ENCODE results near the gene LECT2.

Gene LECT2

DNA sequence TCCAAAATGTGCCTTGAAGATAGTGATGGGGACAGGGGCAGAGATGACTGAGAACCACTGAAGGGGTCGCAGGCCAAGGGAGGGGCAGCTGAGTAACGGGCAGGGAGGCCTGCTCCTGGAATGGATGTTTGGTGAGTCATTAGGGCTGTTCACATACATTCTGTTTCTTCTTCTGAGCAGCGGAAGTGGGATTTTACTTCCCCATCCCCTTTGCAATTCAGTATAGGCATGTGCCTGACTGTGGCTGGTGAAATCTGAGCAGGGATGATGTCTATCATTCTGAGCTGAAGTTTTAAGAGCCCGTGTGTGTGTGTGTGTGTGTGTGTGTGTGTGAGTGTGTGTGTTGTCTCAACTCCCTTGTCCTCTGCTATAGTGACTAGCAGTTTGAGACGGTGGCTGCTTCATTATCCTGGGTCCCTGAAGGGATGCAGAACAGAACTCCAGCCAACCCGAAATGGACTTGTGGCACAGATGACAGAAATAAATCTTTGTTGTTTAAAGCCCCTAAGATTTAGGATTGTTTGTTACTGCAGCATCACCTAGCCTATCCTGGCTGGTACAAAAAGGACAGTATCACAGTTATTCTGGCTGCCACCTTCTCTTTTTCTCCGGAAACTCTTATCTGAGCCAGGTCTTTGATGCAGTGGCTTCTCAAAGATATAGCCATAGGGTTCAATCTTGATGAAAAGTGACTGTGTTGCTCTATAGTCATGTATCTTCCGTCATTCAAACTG lies 44.8 kb upstream of the LECT2 start:
- H3K18ac ChIP-seq (ENCODE audit: low read length) = no peak overlapping the region
- no peaks in the 10 kb centered on the region for H3K79me2 ChIP-seq (ENCODE audit: control insufficient read depth, insufficient read depth, low read length)

GRCh38 chr5:135998889-135999288 lies 44.1 kb upstream of the LECT2 start:
- no peaks in the 10 kb centered on the region for H3K79me1 ChIP-seq (ENCODE audit: low read length)
- H3K4ac ChIP-seq (ENCODE audit: low read depth, low read length) = no peak overlapping the region
- H3K4me3 ChIP-seq (ENCODE audit: low read length) = no peak overlapping the region
- no peak overlapping the region for H3K18ac ChIP-seq (ENCODE audit: low read length)
- no peak overlapping the region for H4K8ac ChIP-seq (ENCODE audit: low read depth, low read length)
- no peak overlapping the region for H3K4me2 ChIP-seq (ENCODE audit: low read length)
- H3K27me3 ChIP-seq (ENCODE audit: insufficient read depth, low read length, poor library complexity) = no peaks in the 10 kb centered on the region
- no peaks in the 10 kb centered on the region for H3K4me1 ChIP-seq (ENCODE audit: control insufficient read depth, low read depth, low read length)
- H2BK15ac ChIP-seq (replicated peaks; ENCODE audit: low read depth) = no peak overlapping the region
- H3K79me2 ChIP-seq (ENCODE audit: control insufficient read depth, insufficient read depth, low read length) = no peaks in the 10 kb centered on the region
- H3K36me3 ChIP-seq (ENCODE audit: control insufficient read depth, insufficient read depth, low read length) = no peaks in the 10 kb centered on the region
- no peak overlapping the region for H3K27ac ChIP-seq (ENCODE audit: low read depth, low read length)
- H3K23ac ChIP-seq (ENCODE audit: low read length) = no peak overlapping the region
- H3K9ac ChIP-seq (ENCODE audit: low read length) = no peak overlapping the region
- no peak overlapping the region for H2BK5ac ChIP-seq (ENCODE audit: low read length)
- no peak overlapping the region for H3K56ac ChIP-seq (ENCODE audit: low read length)
- no peak overlapping the region for H4K5ac ChIP-seq (ENCODE audit: low read length)
- DNase-seq = no peak
- no CpG with 5 or more reads among the region's 6 CpGs for WGBS (ENCODE audit: extremely low coverage, insufficient coverage, low lambda C conversion rate)
- H2AK5ac ChIP-seq (ENCODE audit: low read length) = no peak overlapping the region
- no peak overlapping the region for H2BK120ac ChIP-seq (ENCODE audit: low read depth, low read length)

More for the DNA sequence above, 44.8 kb upstream of the LECT2 start:
- DNase-seq = peak; percentile 37
- no peak overlapping the region for H2BK5ac ChIP-seq (ENCODE audit: low read length)
- no peak overlapping the region for H2AK5ac ChIP-seq (ENCODE audit: low read length)
- no peak overlapping the region for H3K4me2 ChIP-seq (ENCODE audit: low read length)
- no peak overlapping the region for H2BK120ac ChIP-seq (ENCODE audit: low read depth, low read length)
- H3K56ac ChIP-seq (ENCODE audit: low read length) = no peak overlapping the region
- no peak overlapping the region for H4K5ac ChIP-seq (ENCODE audit: low read length)
- H3K9ac ChIP-seq (ENCODE audit: low read length) = no peak overlapping the region
- H3K36me3 ChIP-seq (ENCODE audit: control insufficient read depth, insufficient read depth, low read length) = no peaks in the 10 kb centered on the region
- H2BK15ac ChIP-seq (replicated peaks; ENCODE audit: low read depth) = no peak overlapping the region
- no peaks in the 10 kb centered on the region for H3K79me1 ChIP-seq (ENCODE audit: low read length)
- no peak overlapping the region for H4K8ac ChIP-seq (ENCODE audit: low read depth, low read length)
- no peaks in the 10 kb centered on the region for H3K4me1 ChIP-seq (ENCODE audit: control insufficient read depth, low read depth, low read length)
- H3K27ac ChIP-seq (ENCODE audit: low read depth, low read length) = no peak overlapping the region
- H3K27me3 ChIP-seq (ENCODE audit: insufficient read depth, low read length, poor library complexity) = no peaks in the 10 kb centered on the region
- H3K4ac ChIP-seq (ENCODE audit: low read depth, low read length) = no peak overlapping the region
- H3K23ac ChIP-seq (ENCODE audit: low read length) = no peak overlapping the region
- H3K4me3 ChIP-seq (ENCODE audit: low read length) = no peak overlapping the region
- WGBS (ENCODE audit: extremely low coverage, insufficient coverage, low lambda C conversion rate) = no CpG with 5 or more reads among the region's 8 CpGs

GRCh38 chr5:135997673-135998335 lies 43.0 kb upstream of the LECT2 start:
- no CpG with 5 or more reads among the region's 8 CpGs for WGBS (ENCODE audit: extremely low coverage, insufficient coverage, low lambda C conversion rate)
- H2BK120ac ChIP-seq (ENCODE audit: low read depth, low read length) = no peak overlapping the region
- no peaks in the 10 kb centered on the region for H3K27me3 ChIP-seq (ENCODE audit: insufficient read depth, low read length, poor library complexity)
- H3K79me2 ChIP-seq (ENCODE audit: control insufficient read depth, insufficient read depth, low read length) = no peaks in the 10 kb centered on the region
- H3K18ac ChIP-seq (ENCODE audit: low read length) = no peak overlapping the region
- no peak overlapping the region for H3K4me3 ChIP-seq (ENCODE audit: low read length)
- H3K4me1 ChIP-seq (ENCODE audit: control insufficient read depth, low read depth, low read length) = no peaks in the 10 kb centered on the region
- H3K4me2 ChIP-seq (ENCODE audit: low read length) = no peak overlapping the region
- no peak overlapping the region for H2BK5ac ChIP-seq (ENCODE audit: low read length)
- H4K5ac ChIP-seq (ENCODE audit: low read length) = no peak overlapping the region
- no peak overlapping the region for H3K56ac ChIP-seq (ENCODE audit: low read length)
- H3K36me3 ChIP-seq (ENCODE audit: control insufficient read depth, insufficient read depth, low read length) = no peaks in the 10 kb centered on the region
- H2BK15ac ChIP-seq (replicated peaks; ENCODE audit: low read depth) = no peak overlapping the region
- H3K9ac ChIP-seq (ENCODE audit: low read length) = no peak overlapping the region
- H3K4ac ChIP-seq (ENCODE audit: low read depth, low read length) = no peak overlapping the region
- no peak overlapping the region for H3K23ac ChIP-seq (ENCODE audit: low read length)
- H4K8ac ChIP-seq (ENCODE audit: low read depth, low read length) = no peak overlapping the region
- H3K27ac ChIP-seq (ENCODE audit: low read depth, low read length) = no peak overlapping the region
- no peaks in the 10 kb centered on the region for H3K79me1 ChIP-seq (ENCODE audit: low read length)
- DNase-seq = peak; percentile 53
- no peak overlapping the region for H2AK5ac ChIP-seq (ENCODE audit: low read length)

- H3K18ac ChIP-seq (ENCODE audit: low read length) = no peak overlapping the region
- H3K4me3 ChIP-seq (ENCODE audit: low read length) = no peak overlapping the region
- no peak overlapping the region for H4K8ac ChIP-seq (ENCODE audit: low read depth, low read length)
- H3K9ac ChIP-seq (ENCODE audit: low read length) = no peak overlapping the region
- H3K4ac ChIP-seq (ENCODE audit: low read depth, low read length) = no peak overlapping the region
- WGBS (ENCODE audit: extremely low coverage, insufficient coverage, low lambda C conversion rate) = no CpG with 5 or more reads among the region's 2 CpGs
- no peak for DNase-seq
- H2BK15ac ChIP-seq (replicated peaks; ENCODE audit: low read depth) = no peak overlapping the region
- no peak overlapping the region for H2BK120ac ChIP-seq (ENCODE audit: low read depth, low read length)
- no peaks in the 10 kb centered on the region for H3K27me3 ChIP-seq (ENCODE audit: insufficient read depth, low read length, poor library complexity)
- H3K79me2 ChIP-seq (ENCODE audit: control insufficient read depth, insufficient read depth, low read length) = no peaks in the 10 kb centered on the region
- H2AK5ac ChIP-seq (ENCODE audit: low read length) = no peak overlapping the region
- no peaks in the 10 kb centered on the region for H3K79me1 ChIP-seq (ENCODE audit: low read length)
- H3K56ac ChIP-seq (ENCODE audit: low read length) = no peak overlapping the region
- H3K27ac ChIP-seq (ENCODE audit: low read depth, low read length) = no peak overlapping the region
- H4K5ac ChIP-seq (ENCODE audit: low read length) = no peak overlapping the region
- no peaks in the 10 kb centered on the region for H3K36me3 ChIP-seq (ENCODE audit: control insufficient read depth, insufficient read depth, low read length)
- H3K4me1 ChIP-seq (ENCODE audit: control insufficient read depth, low read depth, low read length) = no peaks in the 10 kb centered on the region
- no peak overlapping the region for H2BK5ac ChIP-seq (ENCODE audit: low read length)
- no peak overlapping the region for H3K4me2 ChIP-seq (ENCODE audit: low read length)
- H3K23ac ChIP-seq (ENCODE audit: low read length) = peak overlapping the region; percentile 53
These were observed 41.8 kb upstream of the LECT2 start for GRCh38 chr5:135996611-135997010.

DNA sequence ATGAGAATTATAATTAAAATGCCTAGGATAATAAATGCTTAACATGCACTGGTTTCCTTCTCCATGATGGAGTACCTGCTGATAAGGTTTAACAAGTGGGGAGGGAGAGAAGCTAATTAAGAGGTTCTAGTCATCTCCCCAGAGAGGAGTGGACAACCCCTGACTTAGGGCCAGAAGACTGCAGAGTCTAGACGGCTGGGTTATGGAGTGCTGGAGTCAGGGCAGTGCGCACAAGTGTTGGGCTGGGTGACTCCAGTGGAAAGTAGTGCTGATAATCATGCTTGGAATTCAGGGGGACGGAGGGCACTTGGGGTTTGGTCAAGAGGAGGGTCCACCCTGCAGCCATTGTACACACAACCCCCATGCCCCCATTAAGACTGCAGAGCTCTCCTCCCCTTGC lies 41.2 kb upstream of the LECT2 start:
- H2AK5ac ChIP-seq (ENCODE audit: low read length) = no peak overlapping the region
- H3K36me3 ChIP-seq (ENCODE audit: control insufficient read depth, insufficient read depth, low read length) = no peaks in the 10 kb centered on the region
- H3K9ac ChIP-seq (ENCODE audit: low read length) = no peak overlapping the region
- no peak overlapping the region for H3K27ac ChIP-seq (ENCODE audit: low read depth, low read length)
- WGBS (ENCODE audit: extremely low coverage, insufficient coverage, low lambda C conversion rate) = no CpG with 5 or more reads among the region's 3 CpGs
- no peak overlapping the region for H4K5ac ChIP-seq (ENCODE audit: low read length)
- H3K4me3 ChIP-seq (ENCODE audit: low read length) = no peak overlapping the region
- H3K18ac ChIP-seq (ENCODE audit: low read length) = no peak overlapping the region
- no peaks in the 10 kb centered on the region for H3K79me2 ChIP-seq (ENCODE audit: control insufficient read depth, insufficient read depth, low read length)
- no peak overlapping the region for H3K23ac ChIP-seq (ENCODE audit: low read length)
- H3K27me3 ChIP-seq (ENCODE audit: insufficient read depth, low read length, poor library complexity) = no peaks in the 10 kb centered on the region
- no peak overlapping the region for H2BK120ac ChIP-seq (ENCODE audit: low read depth, low read length)
- no peak overlapping the region for H3K56ac ChIP-seq (ENCODE audit: low read length)
- no peak for DNase-seq
- H3K4ac ChIP-seq (ENCODE audit: low read depth, low read length) = no peak overlapping the region
- no peak overlapping the region for H4K8ac ChIP-seq (ENCODE audit: low read depth, low read length)
- H3K79me1 ChIP-seq (ENCODE audit: low read length) = no peaks in the 10 kb centered on the region
- H2BK5ac ChIP-seq (ENCODE audit: low read length) = no peak overlapping the region
- no peak overlapping the region for H2BK15ac ChIP-seq (replicated peaks; ENCODE audit: low read depth)
- no peaks in the 10 kb centered on the region for H3K4me1 ChIP-seq (ENCODE audit: control insufficient read depth, low read depth, low read length)
- no peak overlapping the region for H3K4me2 ChIP-seq (ENCODE audit: low read length)

Measured in mesendoderm (in vitro differentiated cells).